ENCODE results near the gene AFMID.
"Not testable (repeated sequence)": the region's sequence is repeated elsewhere in the genome, so short reads cannot be mapped to it uniquely, and the experiment has no call there.

Gene AFMID

DNA sequence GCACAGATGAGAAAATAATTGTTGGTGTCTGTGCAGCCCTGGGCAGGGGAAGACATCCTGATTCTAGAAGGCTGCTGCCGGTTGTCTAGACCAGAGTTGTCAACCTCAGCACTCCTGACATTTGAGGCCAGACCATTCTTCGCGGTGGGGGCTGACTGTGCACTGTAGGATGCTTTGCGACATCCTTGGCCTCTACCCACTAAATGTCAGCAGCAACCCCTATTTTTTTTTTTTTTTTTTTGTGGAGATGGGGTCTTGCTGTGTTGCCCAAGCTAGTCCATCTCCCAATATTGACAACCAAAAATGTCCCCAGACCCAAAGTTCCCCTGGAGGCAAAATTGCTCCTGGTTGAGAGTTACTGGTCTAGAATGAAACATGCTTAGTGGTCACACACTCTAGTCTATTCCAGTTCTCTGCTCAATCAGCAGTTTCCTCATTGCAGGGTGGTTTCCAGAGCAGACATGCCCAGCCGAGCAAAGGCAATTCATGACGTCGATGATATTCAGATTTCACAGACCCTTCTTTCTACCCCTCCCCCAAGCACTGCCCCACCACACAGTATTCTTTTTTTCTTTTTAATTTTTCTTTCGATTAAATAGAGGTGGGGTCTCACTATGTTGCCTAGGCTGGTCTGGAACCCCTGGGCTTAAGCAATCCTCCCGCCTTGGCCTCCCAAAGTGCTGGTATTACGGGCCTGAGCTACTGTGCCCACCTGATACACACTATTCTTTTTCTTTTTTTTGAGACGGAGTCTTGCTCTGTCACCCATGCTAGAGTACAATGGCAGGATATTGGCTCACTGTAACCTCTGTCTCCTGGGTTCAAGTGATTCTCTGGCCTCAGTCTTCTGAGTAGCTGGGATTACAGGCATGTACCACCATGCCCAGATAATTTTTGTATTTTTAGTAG lies 32.0 kb upstream of the AFMID start:
- no peak for DNase-seq

DNA sequence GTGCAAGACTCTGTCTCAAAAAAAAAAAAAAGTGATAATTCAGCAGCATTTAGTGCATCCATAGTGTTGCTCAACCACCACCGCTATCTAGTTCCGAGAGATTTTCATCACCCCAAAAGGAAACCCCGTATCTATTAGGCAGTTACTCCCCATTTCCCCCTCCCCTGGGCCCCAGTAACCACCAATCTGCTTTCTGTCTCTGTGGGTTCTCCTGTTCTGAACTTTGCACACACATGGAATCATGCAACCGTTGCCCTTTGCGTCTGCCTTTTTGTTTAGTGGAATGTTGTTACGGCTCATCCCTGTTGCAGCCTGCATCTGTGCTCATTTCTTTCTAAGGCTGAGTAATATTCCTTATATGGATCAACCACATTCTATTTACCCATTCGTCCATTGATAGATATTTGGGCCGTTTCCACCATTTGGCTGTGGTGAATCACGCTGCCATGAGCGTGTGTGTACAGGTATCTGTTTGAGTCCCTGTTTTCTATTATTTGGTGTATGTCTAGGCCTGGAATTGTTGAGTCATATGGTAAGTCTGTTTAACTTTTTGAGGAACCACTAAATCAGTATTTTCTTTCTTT lies 27.5 kb upstream of the AFMID start:
- no peak for DNase-seq

DNA sequence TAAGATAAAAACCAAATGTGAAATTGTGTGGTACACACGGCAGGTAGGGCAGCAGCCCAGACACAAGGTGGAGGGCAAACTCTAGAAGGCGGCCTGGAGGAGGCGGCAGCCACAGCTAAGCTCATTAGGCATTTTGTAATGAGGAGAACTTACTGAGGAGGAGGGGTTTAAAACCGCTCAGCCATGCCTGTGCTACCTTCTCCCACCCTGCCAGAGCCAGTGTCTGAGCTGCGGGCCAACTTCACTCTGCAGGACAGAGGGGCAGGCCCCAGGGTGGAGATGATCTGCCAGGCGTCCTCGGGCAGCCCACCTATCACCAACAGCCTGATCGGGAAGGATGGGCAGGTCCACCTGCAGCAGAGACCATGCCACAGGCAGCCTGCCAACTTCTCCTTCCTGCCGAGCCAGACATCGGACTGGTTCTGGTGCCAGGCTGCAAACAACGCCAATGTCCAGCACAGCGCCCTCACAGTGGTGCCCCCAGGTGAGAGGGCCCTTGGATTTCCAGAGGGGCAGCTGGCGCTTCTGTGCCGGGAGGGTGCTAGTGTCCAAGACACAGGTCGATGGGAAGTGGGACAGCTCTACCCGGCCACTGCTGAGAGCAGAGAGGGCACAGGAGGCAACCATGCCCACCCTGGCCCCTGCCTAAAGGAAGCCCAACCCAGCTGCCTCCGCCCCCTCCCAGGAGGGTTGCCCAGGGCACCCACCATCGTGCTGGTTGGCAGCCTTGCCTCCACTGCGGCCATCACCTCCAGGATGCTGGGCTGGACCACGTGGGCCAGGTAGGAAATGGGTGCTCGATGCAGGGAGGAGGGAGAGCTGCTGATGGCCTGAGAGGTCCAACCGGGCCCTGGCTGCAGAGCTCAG lies 23.0 kb upstream of the AFMID start:
- no peak for DNase-seq

DNA sequence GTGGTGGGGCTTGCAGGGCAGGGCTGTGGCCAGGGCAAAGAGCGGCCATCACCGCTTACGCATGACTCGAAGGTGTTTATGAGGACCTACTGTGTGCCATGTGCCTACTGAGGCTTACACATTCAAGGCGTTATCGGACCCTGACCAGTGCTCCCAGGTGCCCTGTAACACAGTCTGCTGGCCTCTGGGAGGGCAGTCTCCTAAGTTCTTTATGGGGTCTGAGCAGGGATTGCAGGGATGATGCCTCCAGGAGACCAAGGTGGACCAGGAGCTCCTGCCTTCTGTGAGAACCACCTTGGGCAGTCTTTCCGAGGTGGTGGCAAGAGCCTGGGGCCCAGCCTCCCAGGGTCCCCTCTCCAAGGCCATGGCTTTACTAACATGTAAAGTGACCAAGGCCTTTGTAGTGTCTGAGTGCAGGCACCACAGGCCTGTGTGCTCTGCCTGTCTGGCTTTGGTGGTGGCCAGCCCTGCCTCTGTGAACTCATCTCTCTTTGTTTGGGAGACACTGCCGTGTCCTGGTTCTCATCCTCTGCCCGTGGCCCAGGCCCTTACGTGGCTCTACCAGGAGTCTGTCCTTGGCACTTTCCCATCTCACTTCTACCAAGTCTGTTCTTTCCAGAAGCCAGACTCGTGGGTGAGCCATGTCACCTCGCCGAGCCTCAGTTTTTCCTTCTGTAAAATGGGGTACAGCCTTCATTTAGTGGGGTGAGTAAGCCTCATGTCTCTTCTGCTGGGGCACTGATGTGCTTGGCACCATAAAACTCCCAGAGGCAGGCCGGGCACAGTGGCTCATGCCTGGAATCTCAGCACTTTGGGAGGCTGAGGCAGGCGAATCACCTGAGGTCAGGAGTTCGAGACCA lies 22.2 kb upstream of the AFMID start:
- DNase-seq: no peak

DNA sequence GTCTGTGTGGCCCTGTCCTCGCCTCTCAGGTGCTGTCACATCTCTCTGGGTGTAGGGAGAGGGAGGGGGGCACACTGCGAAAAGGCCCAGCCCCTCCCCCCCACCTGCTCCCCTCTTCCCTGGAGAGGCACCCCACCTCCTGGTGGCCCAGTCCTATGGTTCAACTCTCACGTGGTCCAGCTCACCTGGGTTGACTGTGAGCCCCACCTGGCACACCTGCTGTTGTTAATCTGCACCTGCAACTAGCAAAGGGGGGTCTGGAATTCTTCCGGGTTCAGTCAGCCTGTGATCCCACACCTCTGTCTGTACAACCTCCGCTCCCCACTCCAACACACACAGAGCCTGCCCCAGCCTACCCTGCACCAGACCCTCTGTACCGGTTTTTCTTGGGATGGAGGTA lies 20.7 kb upstream of the AFMID start:
- no peak for DNase-seq

DNA sequence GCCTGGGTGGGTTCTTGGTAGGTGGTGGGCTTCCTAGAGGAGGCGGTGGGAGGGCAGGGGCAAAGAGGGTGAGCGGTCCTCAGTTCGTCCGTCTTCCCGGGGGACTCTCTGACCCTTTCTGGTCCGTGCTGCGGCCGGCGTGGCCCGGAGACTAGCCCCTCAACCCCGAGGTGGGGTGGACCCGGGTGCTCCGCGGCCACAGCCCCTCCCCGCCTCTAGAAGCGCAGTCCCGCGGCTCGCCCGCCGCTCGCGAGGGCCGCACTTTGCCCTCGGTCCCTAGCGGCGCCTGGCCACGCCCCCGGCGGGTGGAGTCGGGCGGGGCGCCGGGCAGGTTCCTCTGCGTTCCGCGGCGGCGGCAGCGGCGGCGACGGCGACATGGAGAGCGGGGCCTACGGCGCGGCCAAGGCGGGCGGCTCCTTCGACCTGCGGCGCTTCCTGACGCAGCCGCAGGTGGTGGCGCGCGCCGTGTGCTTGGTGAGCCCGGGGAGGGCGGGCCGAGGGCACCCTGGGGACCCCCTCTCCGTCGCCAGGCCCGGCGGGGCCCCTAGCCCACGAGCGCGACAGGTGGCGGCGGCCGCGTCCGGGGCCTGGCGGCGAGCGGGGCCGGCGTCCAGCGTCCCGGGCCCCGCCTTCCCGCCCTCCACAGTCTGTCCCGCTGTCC lies 18.8 kb upstream of the AFMID start, which contains the start of gene SYNGR2:
TSS of gene SYNGR2 (plus strand) at position 340 of the 661 bp plus-strand sequence. CDS start at position 376, 36 bp downstream.
- peak; percentile 86 for DNase-seq

DNA sequence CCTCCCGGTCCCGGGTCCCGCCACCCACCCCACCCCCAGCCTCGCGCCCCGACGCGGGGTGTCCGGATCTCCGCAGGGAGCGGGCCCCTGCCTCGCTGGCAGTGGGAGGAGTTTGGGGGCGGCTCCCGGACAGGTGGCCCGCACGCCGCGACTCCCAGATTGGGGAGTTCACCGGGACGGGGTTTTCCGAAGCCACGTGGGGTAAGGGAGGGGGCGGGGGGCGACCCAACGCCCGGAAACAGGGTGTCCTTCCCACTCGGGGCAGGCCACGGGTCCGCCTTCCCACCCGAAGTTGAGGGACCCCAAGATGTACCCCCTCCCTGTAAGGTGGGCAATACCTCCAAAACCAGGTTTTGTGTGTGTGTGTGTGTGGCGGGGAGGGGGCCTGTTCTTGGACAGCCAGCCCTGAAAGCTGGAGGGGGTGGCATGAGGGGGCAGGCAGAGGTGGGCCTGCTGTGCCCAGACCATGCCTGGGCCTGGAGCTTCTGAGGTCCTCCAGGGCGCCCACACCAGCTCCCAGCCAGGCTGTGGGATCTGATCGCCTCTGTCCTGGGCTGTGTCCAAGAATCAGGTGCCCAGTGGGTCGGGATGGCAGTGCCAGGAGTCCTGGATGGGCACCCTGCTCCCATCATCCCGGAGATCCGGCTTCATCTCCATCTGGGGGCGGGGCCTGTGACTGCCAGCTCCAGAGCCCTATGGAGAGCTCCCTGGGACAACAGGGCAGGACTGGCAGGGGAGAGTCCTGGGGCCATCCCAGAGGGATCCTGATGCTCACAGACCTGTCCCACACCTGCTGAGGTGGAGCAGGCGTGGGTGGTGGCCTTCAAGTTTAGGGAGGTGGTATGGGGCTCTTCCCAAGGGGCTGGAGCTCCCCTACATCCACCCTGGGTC lies 18.0 kb upstream of the AFMID start:
- DNase-seq: peak; percentile 56

DNA sequence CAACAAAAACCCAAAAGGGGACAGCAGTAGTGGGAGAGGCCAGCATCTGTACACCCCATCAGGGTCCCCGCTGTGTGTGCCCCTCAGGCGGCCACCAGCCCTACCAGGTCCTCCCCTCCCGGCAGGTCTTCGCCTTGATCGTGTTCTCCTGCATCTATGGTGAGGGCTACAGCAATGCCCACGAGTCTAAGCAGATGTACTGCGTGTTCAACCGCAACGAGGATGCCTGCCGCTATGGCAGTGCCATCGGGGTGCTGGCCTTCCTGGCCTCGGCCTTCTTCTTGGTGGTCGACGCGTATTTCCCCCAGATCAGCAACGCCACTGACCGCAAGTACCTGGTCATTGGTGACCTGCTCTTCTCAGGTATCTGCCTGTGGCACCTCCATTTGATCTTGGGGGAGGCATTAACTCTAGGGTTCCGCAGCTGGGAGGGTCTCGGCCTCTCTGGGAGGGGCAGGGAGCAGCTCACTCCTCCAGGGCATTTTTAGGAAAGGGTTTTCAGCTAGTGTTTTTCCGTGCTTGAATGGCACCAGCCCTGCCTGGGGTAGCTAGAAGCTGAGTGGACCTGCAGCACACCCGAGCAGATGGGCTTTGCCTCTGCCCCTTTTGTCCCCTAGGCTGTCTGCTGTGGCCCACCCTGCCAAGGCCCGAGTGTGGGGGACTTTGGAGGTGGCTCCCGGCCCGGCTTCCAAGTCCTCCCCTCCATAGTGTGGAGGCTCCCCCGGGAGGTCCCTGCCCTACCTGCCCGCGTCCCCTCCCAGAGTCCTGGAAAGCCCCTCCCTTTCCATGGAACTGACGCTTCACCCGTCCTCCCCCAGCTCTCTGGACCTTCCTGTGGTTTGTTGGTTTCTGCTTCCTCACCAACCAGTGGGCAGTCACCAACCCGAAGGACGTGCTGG lies 16.2 kb upstream of the AFMID start:
- no peak for DNase-seq

DNA sequence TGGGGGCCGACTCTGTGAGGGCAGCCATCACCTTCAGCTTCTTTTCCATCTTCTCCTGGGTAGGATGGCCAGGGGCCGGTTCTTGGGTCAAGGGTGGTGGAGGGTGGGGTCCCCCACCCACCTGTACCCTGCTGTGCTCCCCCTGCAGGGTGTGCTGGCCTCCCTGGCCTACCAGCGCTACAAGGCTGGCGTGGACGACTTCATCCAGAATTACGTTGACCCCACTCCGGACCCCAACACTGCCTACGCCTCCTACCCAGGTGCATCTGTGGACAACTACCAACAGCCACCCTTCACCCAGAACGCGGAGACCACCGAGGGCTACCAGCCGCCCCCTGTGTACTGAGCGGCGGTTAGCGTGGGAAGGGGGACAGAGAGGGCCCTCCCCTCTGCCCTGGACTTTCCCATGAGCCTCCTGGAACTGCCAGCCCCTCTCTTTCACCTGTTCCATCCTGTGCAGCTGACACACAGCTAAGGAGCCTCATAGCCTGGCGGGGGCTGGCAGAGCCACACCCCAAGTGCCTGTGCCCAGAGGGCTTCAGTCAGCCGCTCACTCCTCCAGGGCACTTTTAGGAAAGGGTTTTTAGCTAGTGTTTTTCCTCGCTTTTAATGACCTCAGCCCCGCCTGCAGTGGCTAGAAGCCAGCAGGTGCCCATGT lies 15.4 kb upstream of the AFMID start:
- DNase-seq: not testable (repeated sequence)

DNA sequence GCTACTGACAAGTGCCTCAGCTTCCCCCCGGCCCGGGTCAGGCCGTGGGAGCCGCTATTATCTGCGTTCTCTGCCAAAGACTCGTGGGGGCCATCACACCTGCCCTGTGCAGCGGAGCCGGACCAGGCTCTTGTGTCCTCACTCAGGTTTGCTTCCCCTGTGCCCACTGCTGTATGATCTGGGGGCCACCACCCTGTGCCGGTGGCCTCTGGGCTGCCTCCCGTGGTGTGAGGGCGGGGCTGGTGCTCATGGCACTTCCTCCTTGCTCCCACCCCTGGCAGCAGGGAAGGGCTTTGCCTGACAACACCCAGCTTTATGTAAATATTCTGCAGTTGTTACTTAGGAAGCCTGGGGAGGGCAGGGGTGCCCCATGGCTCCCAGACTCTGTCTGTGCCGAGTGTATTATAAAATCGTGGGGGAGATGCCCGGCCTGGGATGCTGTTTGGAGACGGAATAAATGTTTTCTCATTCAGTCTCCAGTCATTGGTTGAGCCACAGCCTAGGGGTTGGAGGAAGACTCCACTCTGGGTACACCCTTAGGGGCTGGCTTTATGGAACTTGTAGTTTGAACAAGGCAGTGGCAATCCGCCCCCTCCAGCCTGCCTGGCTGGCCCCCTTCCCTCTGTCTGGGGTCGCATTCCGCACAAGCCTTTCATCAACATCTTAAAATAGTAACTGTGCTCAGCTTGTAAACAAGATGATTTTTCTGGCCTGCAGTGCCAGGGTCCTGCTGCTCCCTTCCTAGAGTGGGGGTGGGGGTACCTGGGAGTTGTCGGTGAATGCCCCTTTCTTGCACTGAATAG lies 14.7 kb upstream of the AFMID start:
- DNase-seq: no peak

DNA sequence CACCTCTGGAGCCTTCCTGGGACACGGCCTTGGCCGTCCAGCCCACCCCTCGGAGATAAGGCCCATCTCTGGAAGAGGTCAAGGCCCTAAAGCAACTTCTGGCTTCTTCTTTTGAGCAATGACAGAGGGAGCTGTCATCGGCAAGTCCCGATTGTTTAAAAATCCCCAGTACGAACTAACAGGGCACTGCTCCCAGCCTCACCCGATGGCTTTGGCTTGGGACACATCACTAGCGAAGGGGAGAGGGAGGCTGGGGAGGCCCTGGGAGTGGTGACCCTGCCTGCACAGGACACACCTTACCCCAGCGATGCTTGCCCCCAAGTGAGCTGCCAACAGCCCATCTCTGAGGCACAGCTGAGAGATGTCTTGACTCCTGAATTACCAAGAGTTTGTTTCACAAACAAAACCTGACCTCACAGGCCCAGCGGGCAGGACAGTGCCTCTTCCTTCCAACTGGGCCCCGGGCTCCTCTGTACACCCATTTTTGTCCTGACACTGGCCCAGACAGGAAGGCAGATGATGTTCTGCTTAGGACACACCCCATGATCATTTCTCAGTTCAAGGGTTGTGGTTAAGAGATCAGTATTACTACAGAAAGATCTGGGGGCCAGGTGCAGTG lies 14.0 kb upstream of the AFMID start:
- no peak for DNase-seq

DNA sequence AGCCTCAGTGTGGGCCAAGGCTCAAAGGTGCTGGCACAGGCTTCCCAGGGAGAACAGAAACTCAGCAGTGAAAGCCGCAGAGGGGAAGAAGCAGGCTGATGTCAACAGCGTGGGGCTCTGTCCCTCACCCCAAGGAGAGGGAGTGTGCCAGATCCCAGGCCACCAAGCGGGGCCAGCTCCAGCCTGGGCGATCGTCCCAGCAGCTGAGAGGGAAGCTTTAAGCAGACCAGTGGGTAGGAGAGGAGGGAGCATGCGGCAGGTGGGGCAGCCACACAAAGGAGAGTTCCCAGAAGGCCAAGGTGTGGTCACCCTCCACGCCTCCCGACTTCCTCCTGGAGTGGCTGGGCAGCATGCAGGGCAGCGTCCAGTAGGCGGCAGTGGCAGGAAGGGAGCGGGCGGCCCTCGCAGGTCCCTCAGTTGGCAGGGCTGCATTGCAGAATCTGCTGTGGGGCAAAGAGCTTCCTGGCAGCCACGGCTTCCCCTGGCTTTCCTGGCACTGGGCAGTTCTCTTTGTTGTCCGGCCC lies 12.8 kb upstream of the AFMID start:
- no peak for DNase-seq

DNA sequence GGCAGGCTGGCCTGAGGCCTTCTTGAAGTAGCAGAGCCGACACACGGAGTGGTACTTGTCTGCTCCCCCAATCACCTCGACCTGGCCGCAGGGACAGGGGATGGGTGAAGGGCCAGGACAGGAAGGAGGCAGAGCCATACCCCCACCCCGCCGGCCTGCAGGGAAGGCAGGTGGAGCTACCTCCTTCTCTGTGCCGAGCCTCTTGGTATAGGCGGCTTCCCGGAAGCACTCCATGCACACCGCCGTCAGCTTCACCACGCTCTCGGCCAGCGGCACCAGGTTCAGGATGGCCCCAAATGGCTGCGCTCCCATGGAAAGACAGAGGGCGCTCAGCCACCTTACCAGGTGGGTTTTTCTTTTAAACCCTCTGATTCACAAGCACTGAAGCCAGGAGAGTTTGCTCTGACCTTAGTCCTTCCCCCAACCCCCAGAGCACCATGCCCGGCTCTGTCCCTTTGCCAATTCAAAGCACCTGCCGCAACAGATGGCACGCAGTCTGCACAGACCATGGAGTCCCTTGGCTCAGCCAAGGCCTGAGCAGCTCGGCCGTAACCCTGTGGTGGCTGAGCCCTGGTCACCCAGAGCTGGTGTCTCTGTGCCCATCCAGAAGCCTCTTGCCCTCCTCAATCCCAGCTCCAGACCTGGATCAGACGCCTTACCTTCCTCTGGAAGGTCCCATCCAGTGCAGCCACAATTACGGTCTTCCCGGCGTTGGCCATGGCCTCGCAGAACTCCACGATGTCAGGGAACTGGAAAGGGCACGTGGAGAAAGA lies 12.1 kb upstream of the AFMID start:
- DNase-seq: no peak

DNA sequence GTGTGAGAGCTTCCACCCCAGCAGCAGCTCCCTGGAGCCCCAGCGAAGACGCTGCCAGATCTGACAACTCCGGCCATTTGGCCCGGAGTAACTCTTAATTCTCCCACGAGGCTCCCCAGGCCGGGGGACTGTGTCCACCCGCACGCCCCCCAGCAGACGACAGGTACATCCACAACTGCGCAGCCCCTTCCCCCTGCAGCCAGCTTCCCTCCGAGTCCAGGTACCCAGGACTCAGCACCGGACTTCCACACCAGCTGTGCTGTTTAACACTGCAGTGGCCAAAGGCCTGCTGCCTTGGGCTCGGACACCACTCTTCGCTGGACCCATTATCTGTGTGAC lies 11.6 kb upstream of the AFMID start:
- DNase-seq: no peak

DNA sequence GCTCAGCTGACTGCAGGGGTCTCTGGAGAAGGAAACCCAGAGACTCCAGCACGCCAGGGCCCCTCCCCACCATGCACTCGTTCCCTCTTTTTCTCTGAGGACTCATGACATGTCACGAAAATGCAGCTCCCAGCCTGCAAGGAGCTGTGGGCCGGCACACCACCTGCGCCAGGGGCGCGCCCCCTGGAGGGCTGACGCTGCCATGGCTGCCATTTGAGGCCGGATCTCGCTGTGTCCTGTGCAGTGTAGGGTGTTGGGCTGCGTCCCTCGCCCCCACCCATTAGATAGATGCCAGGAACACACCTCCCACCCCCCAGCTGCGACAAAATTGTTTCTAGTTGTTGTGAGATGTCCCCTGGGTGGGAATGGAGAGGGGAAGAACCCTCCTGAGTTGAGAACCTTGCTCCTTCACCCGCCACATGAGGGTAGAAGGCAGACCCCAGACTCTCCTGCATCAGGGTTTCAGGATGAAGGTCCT lies 10.6 kb upstream of the AFMID start:
- peak; percentile 75 for DNase-seq

DNA sequence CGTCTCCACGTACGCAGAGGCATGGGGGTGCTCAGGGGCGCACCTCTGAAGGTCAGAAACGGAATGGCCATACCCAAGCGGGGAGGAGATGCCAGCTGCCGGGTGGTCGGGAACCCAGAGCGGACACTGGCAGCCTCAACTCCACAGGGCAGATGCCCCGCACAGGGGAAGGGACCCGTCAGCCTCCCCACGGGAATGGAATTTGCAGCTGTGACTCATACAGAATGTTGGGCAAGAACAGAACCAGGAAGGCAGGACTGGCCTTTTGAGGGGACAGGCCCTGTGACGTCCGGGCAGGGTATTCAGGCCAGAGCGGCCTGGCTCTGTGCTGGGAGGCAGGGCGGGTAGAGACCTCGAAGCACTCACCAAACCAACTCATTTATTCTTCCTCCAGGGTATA lies 7.8 kb upstream of the AFMID start:
- DNase-seq: no peak

DNA sequence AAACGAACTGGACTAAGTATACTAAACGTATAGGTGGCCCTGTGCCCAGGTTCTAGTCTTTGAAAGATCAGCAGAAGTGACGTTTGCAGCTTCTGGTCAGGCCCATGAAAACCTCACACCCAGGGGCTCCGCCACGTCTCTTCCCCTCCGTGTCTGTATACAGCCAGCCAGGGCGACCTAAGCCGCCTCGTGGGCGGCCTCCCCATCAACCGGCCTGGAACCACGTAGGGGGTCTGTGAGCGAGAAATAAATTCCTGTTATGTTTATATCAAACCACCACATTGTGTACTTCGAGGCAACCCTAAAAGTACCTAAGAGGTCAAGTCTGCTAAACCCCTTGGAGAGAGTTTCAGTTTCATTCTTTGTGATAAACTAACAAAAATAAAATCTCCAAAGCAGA lies 7.1 kb upstream of the AFMID start:
- DNase-seq: no peak

Measured in stimulated activated CD4-positive, alpha-beta T cell treated with anti-CD3 and anti-CD28 coated beads, Interleukin-1b, Interleukin-23, amount 100 ng/mL, for 48 hours (primary cell).